SK-N-SH (cell line): ENCODE measurements around the gene LRRC45. TPM values are rescaled to one million over a fixed set of nuclear protein-coding genes. Genes with fewer than 3 reads are reported as not detected.

Source experiments
- CTCF ChIA-PET: fragments of 300-600, 350-600 bp; formaldehyde crosslinking; extraction: SDS; loops from one replicate; lab custom pipeline; 2021; lab: Yijun Ruan, JAX
- POLR2A ChIA-PET: fragments of 350-600 bp; sonication (Branson Sonifier 250); formaldehyde crosslinking; extraction: SDS; loops from one replicate; lab custom pipeline; 2020; ENCODE audit warnings: antibody characterized with exemption, inconsistent platforms; lab: Yijun Ruan, JAX
- DNase-seq: peaks from one replicate; pipeline ENCODE4 v3.0.0; 2012
- H2AFZ ChIP-seq: fragments of 200-600 bp; sonication (generic); 2 replicates; pipeline ENCODE4 v1.8.1; 2016; ENCODE audit warnings: antibody characterized with exemption, mild to moderate bottlenecking, low read depth
- H3F3A ChIP-seq: fragments of 200-600 bp; sonication (generic); replicated peaks from 2 replicates; pipeline ENCODE3; 2016; ENCODE audit warnings: antibody characterized with exemption, mild to moderate bottlenecking; ENCODE audit not compliant: insufficient read depth
- H3K27ac ChIP-seq, 2 experiments: fragments of 200-500 bp in 1 of 2; fragments of 200-600 bp in 1 of 2; sonication (Bioruptor generic) in 1 of 2; sonication (generic), shearing (Covaris generic) in 1 of 2; 2 replicates each; pipeline versions ENCODE4 v1.5.1 to v1.6.1; 2014 to 2016; ENCODE audit warnings: low read depth in 2 of 2, inconsistent platforms in 1 of 2, low read length in 1 of 2, mild to moderate bottlenecking in 1 of 2, mixed read lengths in 1 of 2
- H3K27me3 ChIP-seq: fragments of 200-600 bp; sonication (generic), shearing (Covaris generic); 2 replicates; pipeline ENCODE4 v1.6.1; 2016; ENCODE audit warnings: mixed run types; ENCODE audit not compliant: insufficient read depth
- H3K36me3 ChIP-seq, 2 experiments: fragments of 200-500 bp in 1 of 2; fragments of 200-600 bp in 1 of 2; sonication (Bioruptor generic) in 1 of 2; sonication (generic) in 1 of 2; replicated peaks in 1 of 2; 2 replicates each; pipeline versions ENCODE3 to v1.5.1; 2014 to 2016; ENCODE audit warnings: low read length in 1 of 2, mild to moderate bottlenecking in 1 of 2; ENCODE audit not compliant: insufficient read depth in 2 of 2, control insufficient read depth in 1 of 2
- H3K4me1 ChIP-seq, 2 experiments: fragments of 200-500 bp in 1 of 2; fragments of 200-600 bp in 1 of 2; sonication (Bioruptor generic) in 1 of 2; sonication (generic), shearing (Covaris generic) in 1 of 2; 2 replicates each; pipeline versions ENCODE4 v1.5.1 to v1.6.1; 2014 to 2016; ENCODE audit warnings: low read depth in 1 of 2, low read length in 1 of 2, mixed run types in 1 of 2; ENCODE audit not compliant: insufficient read depth in 2 of 2, control insufficient read depth in 1 of 2
- H3K4me2 ChIP-seq: fragments of 200-600 bp; sonication (generic), shearing (Covaris generic); 2 replicates; pipeline ENCODE4 v1.6.1; 2017; ENCODE audit warnings: mixed run types
- H3K4me3 ChIP-seq, 2 experiments: fragments of 200-500 bp in 1 of 2; fragments of 200-600 bp in 1 of 2; sonication (Bioruptor generic) in 1 of 2; sonication (generic), shearing (Covaris generic) in 1 of 2; 2 replicates each; pipeline versions ENCODE4 v1.5.1 to v1.8.1; 2014 to 2016; ENCODE audit warnings: low read depth in 2 of 2, inconsistent platforms in 1 of 2, low read length in 1 of 2, mild to moderate bottlenecking in 1 of 2, mixed read lengths in 1 of 2, moderate library complexity in 1 of 2
- H3K79me2 ChIP-seq: fragments of 200-600 bp; sonication (generic); 2 replicates; pipeline ENCODE4 v1.8.1; 2017; ENCODE audit warnings: mild to moderate bottlenecking; ENCODE audit not compliant: insufficient read depth
- H3K9ac ChIP-seq: fragments of 200-600 bp; sonication (generic); 2 replicates; pipeline ENCODE4 v1.6.1; 2017; ENCODE audit warnings: mixed run types
- H3K9me2 ChIP-seq: fragments of 200-600 bp; sonication (generic); 2 replicates; pipeline ENCODE4 v1.6.1; 2017; ENCODE audit warnings: mixed run types
- H3K9me3 ChIP-seq: fragments of 200-600 bp; sonication (generic); 2 replicates; pipeline ENCODE4 v1.6.1; 2017; ENCODE audit warnings: mixed run types, mild to moderate bottlenecking, moderate library complexity
- H4K20me1 ChIP-seq: fragments of 200-600 bp; sonication (generic); 2 replicates; pipeline ENCODE4 v1.6.1; 2017; ENCODE audit warnings: mild to moderate bottlenecking, mixed run types; ENCODE audit not compliant: insufficient read depth
- CHD2 ChIP-seq: fragments of 150-350 bp; IDR thresholded peaks from 2 replicates; pipeline ENCODE4 v1.6.1; 2018; ENCODE audit warnings: low read length; ENCODE audit not compliant: partially characterized antibody
- ELF1 ChIP-seq: IDR thresholded peaks from 2 replicates; pipeline ENCODE4 v1.4.0; 2012
- EZH2phosphoT487 ChIP-seq: fragments of 200-600 bp; sonication (generic); IDR thresholded peaks from 2 replicates; pipeline ENCODE4 v1.6.1; 2017; ENCODE audit warnings: low read depth, mixed run types, mild to moderate bottlenecking, antibody characterized with exemption, moderate library complexity, borderline replicate concordance
- FOXJ3 ChIP-seq: sonication (generic); formaldehyde crosslinking; IDR thresholded peaks from 2 replicates; pipeline ENCODE4 v1.5.1; 2020; ENCODE audit warnings: mild to moderate bottlenecking, missing genetic modification reagents
- JUND ChIP-seq: IDR thresholded peaks from 2 replicates; pipeline ENCODE4 v1.4.0; 2012
- NFIC ChIP-seq: IDR thresholded peaks from 2 replicates; pipeline ENCODE4 v1.4.0; 2012; ENCODE audit warnings: borderline replicate concordance
- POLR2AphosphoS5 ChIP-seq: IDR thresholded peaks from 2 replicates; pipeline ENCODE4 v1.6.1; 2012; ENCODE audit warnings: low read depth, low read length
- RFX5 ChIP-seq: IDR thresholded peaks from 2 replicates; pipeline ENCODE4 v1.6.1; 2012; ENCODE audit warnings: mild to moderate bottlenecking, improper control_type of control experiment, low read length
- RXRA ChIP-seq: IDR thresholded peaks from 2 replicates; pipeline ENCODE4 v1.4.0; 2012; ENCODE audit warnings: low read depth, mild to moderate bottlenecking, borderline replicate concordance
- SIN3A ChIP-seq: IDR thresholded peaks from 2 replicates; pipeline ENCODE4 v1.6.1; 2012; ENCODE audit warnings: low read depth, mild to moderate bottlenecking, low read length, moderate library complexity, borderline replicate concordance
- YY1 ChIP-seq: IDR thresholded peaks from 2 replicates; pipeline ENCODE4 v1.4.0; 2012; ENCODE audit warnings: low read depth, mild to moderate bottlenecking
- ZBTB33 ChIP-seq: IDR thresholded peaks from 2 replicates; pipeline ENCODE4 v1.4.0; 2012; ENCODE audit warnings: low read depth, borderline replicate concordance
- WGBS: methylation state at CpG from one replicate; pipeline ENCODE4 v1.1.6; 2017; ENCODE audit warnings: low lambda C conversion rate; 5-methylcytosine and 5-hydroxymethylcytosine counted together
- polyA plus RNA-seq, 3 experiments: library from polyadenylated mRNA; depleted of rRNA; stranded (reverse); fragments of >200 nt; gene quantifications; 2 replicates each; pipeline ENCODE4 v1.2.3, GENCODE V29; 2012

Gene LRRC45
- polyA plus RNA-seq, 1 of the 3 experiments (the other 2 are of a cell fraction) = 31.5 TPM

GRCh38 chr17:82053130-82053529 lies 30.0 kb downstream of the LRRC45 start:
- H3K4me3 ChIP-seq = peak overlapping the region; percentile 99 to 100; a peak in 3 of 4 replicates
- H3K27me3 ChIP-seq = no peaks in the 10 kb centered on the region
- WGBS = 92% methylated on average over 13 of the region's 19 CpGs
- no peak overlapping the region for H2AFZ ChIP-seq
- H3K9me2 ChIP-seq = no peaks in the 10 kb centered on the region
- peaks cover 14% of the 10 kb centered on the region; the same call in 1 of the 2 replicates for H4K20me1 ChIP-seq
- no peak overlapping the region for H3K27ac ChIP-seq
- H3F3A ChIP-seq = peaks cover 14% of the 10 kb centered on the region
- peaks cover 0 to 25% of the 10 kb centered on the region in 2 experiments; a peak in 2 of 4 replicates for H3K4me1 ChIP-seq
- H3K36me3 ChIP-seq = peaks cover 35 to 70% of the 10 kb centered on the region in 2 experiments
- H3K79me2 ChIP-seq = peaks cover 49% of the 10 kb centered on the region
- POLR2A ChIA-PET = interaction anchor here (0.8 kb wide), 1 partner anchor 23 kb away, joined by 3 read pairs; no protein-coding TSS in a partner anchor
- TF ChIP-seq CHD2 (no peak), EZH2phosphoT487 (no peak), RFX5 (no peak)
- TF ChIP-seq, all 33 proteins: peak for 0
- DNase-seq = no peak
- CTCF ChIA-PET = interaction anchor here (1.1 to 5.1 kb wide), 5 partner anchors 11 to 103 kb away, joined by 3 to 24 read pairs (median 4); no protein-coding TSS in a partner anchor
- H3K4me2 ChIP-seq = peak overlapping the region; percentile 100
- peak overlapping the region; percentile 95 for H3K9ac ChIP-seq
- no peaks in the 10 kb centered on the region for H3K9me3 ChIP-seq

- H3F3A ChIP-seq = peaks cover 19% of the 10 kb centered on the region
- TF ChIP-seq ELF1 (no peak), SIN3A (no peak), RXRA (no peak), JUND (no peak), FOXJ3 (CRISPR knock-in tag) (no peak), ZBTB33 (no peak), POLR2AphosphoS5 (no peak), CHD2 (no peak), YY1 (no peak), NFIC (no peak)
- H3K9ac ChIP-seq = no peak overlapping the region
- no peaks in the 10 kb centered on the region for H3K27me3 ChIP-seq
- no peak overlapping the region for H3K27ac ChIP-seq
- H3K4me1 ChIP-seq = peaks cover 0 to 25% of the 10 kb centered on the region in 2 experiments; a peak in 2 of 4 replicates
- H3K4me2 ChIP-seq = peak overlapping the region; percentile 100; the same call in 1 of the 2 replicates
- no peak for DNase-seq
- peaks cover 14% of the 10 kb centered on the region; the same call in 1 of the 2 replicates for H4K20me1 ChIP-seq
- H3K36me3 ChIP-seq = peaks cover 35 to 70% of the 10 kb centered on the region in 2 experiments
- POLR2A ChIA-PET = interaction anchor here (0.8 to 1.6 kb wide), 2 partner anchors 10 to 23 kb away, joined by 3 to 4 read pairs; no protein-coding TSS in a partner anchor
- H2AFZ ChIP-seq = no peak overlapping the region
- H3K79me2 ChIP-seq = peaks cover 49% of the 10 kb centered on the region
- 97% methylated on average over 28 of the region's 28 CpGs for WGBS
- H3K9me2 ChIP-seq = no peaks in the 10 kb centered on the region
- CTCF ChIA-PET = interaction anchor here (0.9 to 5.1 kb wide), 8 partner anchors 11 to 100 kb away, joined by 3 to 24 read pairs (median 3); no protein-coding TSS in a partner anchor
- H3K9me3 ChIP-seq = no peaks in the 10 kb centered on the region
- peak overlapping the region in 1 of 2 experiments; percentile 100; a peak in 3 of 4 replicates for H3K4me3 ChIP-seq
Measured at GRCh38 chr17:82053556-82054263, 30.6 kb downstream of the LRRC45 start.
